Adipose tissue (tissue), 3 donors: ENCODE measurements around the gene GPR171. TPM values are rescaled to one million over a fixed set of nuclear protein-coding genes. Genes with fewer than 3 reads are reported as not detected.

Experiments
- H3K27ac ChIP-seq: one replicate; pipeline ENCODE4 v1.5.1; 2013; ENCODE audit warnings: low read depth, low read length
- WGBS, 3 donors: extraction: QIAGEN DNeasy Blood & Tissue Kit; methylation state at CpG; one replicate each; pipeline ENCODE4 v1.1.7; 2013; 5-methylcytosine and 5-hydroxymethylcytosine counted together
- polyA plus RNA-seq, 3 donors: library from polyadenylated mRNA; stranded (reverse); fragments of 200-250 nt; gene quantifications; one replicate each; pipeline ENCODE4 v1.2.3, GENCODE V29; 2013
- donor health status: healthy with polysubstance abuse.
- donor health status: Bipolar disorder and iron deficiency.
- donor health status: healthy.

GPR171 gene
- polyA plus RNA-seq, 3 donors = 0.59 to 1.0 (median 1.0) TPM

- 95 to 98% (median 96%) methylated on average over 4 of the region's 4 CpGs for WGBS, 3 donors
- no peak overlapping the region for H3K27ac ChIP-seq
Measured at GRCh38 chr3:151152455-151153079, 50.4 kb downstream of the GPR171 start.

Other genes with a start within 250 kb of the GPR171 start
- gene CLRN1, start 230.5 kb downstream of the GPR171 start, polyA plus RNA-seq = not detected
- under 1 TPM in 2 of 3 donors, not detected in 1; 0.03 to 0.09 TPM for gene MED12L, start 117.6 kb downstream of the GPR171 start, polyA plus RNA-seq
- 1 to 10 TPM in 1 of 3 donors, under 1 TPM in 2; 0.14 to 2.9 (median 0.86) TPM for gene P2RY14, start 75.3 kb upstream of the GPR171 start, polyA plus RNA-seq
- under 1 TPM in 1 of 3 donors, not detected in 2; 0.04 TPM for gene GPR87, start 113.6 kb upstream of the GPR171 start, polyA plus RNA-seq
- gene P2RY13, start 126.3 kb upstream of the GPR171 start, polyA plus RNA-seq = 1 to 10 TPM in 2 of 3 donors, under 1 TPM in 1; 0.22 to 3.1 (median 2.4) TPM
- gene P2RY12, start 181.5 kb upstream of the GPR171 start, polyA plus RNA-seq = 1 to 10 TPM in 1 of 3 donors, under 1 TPM in 2; 0.10 to 2.7 (median 0.94) TPM